ENCODE results near the gene SYT17. TPM values are rescaled to one million over a fixed set of nuclear protein-coding genes. Genes with fewer than 3 reads are reported as not detected.

Gene SYT17
- total RNA-seq, 1 donor from 2014 or later = 25.4 TPM

DNA sequence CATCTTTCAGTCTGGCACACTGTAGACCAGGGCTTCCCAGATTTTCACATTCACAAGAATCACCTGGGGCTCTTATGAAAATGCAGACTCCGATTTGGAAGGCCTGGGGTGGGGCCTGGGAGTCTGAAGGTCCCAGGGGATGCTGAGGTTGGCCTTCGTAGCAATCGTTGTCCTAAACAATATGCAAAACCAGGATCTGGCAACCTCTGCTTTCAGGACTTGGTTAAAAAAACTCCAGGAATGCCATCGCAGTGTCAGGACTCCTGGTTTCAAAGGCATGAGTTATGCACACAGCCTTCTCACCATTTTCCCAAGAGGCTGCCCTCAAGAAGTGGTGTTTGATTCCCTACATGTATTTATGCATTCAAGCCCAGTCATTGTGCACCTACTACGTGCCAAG is 124.1 kb downstream of the SYT17 start:
- H3K4me1 Mint-ChIP-seq = peaks cover 29% of the 10 kb centered on the region
- TF ChIP-seq, protein P1, sequence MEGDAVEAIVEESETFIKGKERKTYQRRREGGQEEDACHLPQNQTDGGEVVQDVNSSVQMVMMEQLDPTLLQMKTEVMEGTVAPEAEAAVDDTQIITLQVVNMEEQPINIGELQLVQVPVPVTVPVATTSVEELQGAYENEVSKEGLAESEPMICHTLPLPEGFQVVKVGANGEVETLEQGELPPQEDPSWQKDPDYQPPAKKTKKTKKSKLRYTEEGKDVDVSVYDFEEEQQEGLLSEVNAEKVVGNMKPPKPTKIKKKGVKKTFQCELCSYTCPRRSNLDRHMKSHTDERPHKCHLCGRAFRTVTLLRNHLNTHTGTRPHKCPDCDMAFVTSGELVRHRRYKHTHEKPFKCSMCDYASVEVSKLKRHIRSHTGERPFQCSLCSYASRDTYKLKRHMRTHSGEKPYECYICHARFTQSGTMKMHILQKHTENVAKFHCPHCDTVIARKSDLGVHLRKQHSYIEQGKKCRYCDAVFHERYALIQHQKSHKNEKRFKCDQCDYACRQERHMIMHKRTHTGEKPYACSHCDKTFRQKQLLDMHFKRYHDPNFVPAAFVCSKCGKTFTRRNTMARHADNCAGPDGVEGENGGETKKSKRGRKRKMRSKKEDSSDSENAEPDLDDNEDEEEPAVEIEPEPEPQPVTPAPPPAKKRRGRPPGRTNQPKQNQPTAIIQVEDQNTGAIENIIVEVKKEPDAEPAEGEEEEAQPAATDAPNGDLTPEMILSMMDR (IDR thresholded peaks at IDR 0.05) = no peak
- no peaks in the 10 kb centered on the region for H3K9me3 Mint-ChIP-seq
- DNase-seq (no peak), ATAC-seq (ENCODE audit: low read depth) (no peak)
- H3K36me3 Mint-ChIP-seq (ENCODE audit: low read depth) = no peaks in the 10 kb centered on the region
- intact Hi-C loops (cut with micrococcal nuclease) = loop anchor here (10.0 kb wide), 2 partner anchors 53 to 207 kb away; no protein-coding TSS in a partner anchor
- H3K27me3 Mint-ChIP-seq = peaks cover 2% of the 10 kb centered on the region
- H3K4me3 Mint-ChIP-seq = no peak overlapping the region
- ChIA-PET CTCF (no interaction called here), POLR2A (no interaction called here)
- H3K27ac Mint-ChIP-seq = no peak overlapping the region

DNA sequence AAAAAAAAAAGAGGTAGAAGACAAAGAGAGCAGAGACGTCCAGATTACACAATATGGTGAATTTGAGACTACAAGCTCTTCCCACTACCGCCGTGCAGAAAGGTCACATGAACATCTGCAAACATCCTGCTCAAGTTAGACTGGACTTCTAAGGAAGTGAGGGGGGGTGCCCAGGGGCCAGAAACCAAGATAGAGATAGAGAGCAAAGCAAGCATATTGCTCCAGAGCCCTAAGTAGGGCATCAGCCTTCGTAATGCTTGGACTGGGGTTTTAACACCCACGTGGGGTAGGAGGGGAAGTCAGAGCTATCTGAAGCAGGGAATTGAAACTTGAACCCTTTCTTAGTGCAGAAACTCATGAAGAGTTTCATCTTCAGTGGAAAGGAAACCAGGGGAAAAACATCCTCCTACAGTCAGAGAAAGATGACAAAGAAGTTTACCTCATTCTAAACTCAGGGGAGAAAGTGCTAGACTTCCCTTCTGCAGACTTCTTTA is 126.2 kb downstream of the SYT17 start:
- Mint-ChIP-seq H3K4me3 (peak overlapping the region; percentile 42), H3K36me3 (ENCODE audit: low read depth) (no peaks in the 10 kb centered on the region), H3K9me3 (no peaks in the 10 kb centered on the region), H3K27ac (peak overlapping the region; percentile 84), H3K4me1 (peaks cover 29% of the 10 kb centered on the region), H3K27me3 (peaks cover 7% of the 10 kb centered on the region)
- ATAC-seq (ENCODE audit: low read depth) = peak; percentile 88
- intact Hi-C loops (cut with micrococcal nuclease) = loop anchor here (1.0 to 10.0 kb wide), 3 partner anchors 51 to 209 kb away; no protein-coding TSS in a partner anchor
- TF ChIP-seq, protein P1 (IDR thresholded peaks at IDR 0.05) = no peak
- POLR2A ChIA-PET = interaction anchor here (1.0 to 1.6 kb wide), 2 partner anchors 81 to 83 kb away, joined by 6 to 10 read pairs; no protein-coding TSS in a partner anchor
- peak; percentile 18 for DNase-seq
- CTCF ChIA-PET = no interaction called here

DNA sequence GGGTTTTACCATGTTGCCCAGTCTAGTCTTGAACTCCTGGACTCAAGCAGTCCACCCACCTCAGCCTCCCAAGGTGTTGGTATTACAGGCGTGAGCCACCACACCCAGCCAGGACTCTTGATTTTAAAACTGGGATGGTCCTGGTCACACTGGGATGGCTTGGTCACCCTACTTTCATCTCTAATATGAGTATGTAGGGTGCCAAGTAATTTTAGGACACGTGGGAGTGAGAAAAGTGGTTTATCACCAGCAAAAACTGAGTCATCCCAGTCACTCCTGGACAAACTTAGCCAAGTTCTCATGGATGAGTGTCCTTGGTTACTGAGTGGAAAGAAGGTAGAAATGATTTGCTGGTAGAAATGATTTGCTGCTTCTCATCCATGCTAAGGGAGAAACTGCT is 127.4 kb downstream of the SYT17 start:
- DNase-seq (no peak), ATAC-seq (ENCODE audit: low read depth) (no peak)
- Mint-ChIP-seq H3K4me3 (no peak overlapping the region), H3K27ac (peak overlapping the region; percentile 84), H3K4me1 (peaks cover 29% of the 10 kb centered on the region), H3K9me3 (no peaks in the 10 kb centered on the region), H3K27me3 (peaks cover 5% of the 10 kb centered on the region), H3K36me3 (ENCODE audit: low read depth) (no peaks in the 10 kb centered on the region)
- TF ChIP-seq, protein P1 (IDR thresholded peaks at IDR 0.05) = no peak
- intact Hi-C loops (cut with micrococcal nuclease) = loop anchor here (10.0 kb wide), 2 partner anchors 49 to 211 kb away; no protein-coding TSS in a partner anchor
- POLR2A ChIA-PET = no interaction called here
- CTCF ChIA-PET = no interaction called here

DNA sequence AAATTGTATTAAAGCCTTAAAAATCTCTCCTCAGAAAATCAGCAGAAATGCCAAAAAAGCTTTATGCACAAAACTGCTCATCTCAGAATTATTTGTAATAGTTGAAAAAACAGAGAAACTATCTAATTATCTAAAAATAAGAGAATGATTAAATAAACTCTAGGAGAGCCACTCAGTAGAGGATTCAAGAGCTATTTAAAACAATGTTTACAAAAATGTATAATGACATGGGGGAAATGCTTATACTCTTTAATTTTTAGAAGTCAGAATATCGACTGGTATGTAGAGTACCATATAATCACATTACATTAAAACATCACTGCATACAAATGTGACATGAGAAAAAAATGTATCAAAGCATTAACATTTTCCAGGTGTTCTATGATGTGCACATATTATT is 129.4 kb downstream of the SYT17 start:
- intact Hi-C loops (cut with micrococcal nuclease) = loop anchor here (10.0 kb wide), 2 partner anchors 47 to 213 kb away; no protein-coding TSS in a partner anchor
- DNase-seq = no peak
- Mint-ChIP-seq H3K27me3 (peaks cover 4% of the 10 kb centered on the region), H3K9me3 (no peaks in the 10 kb centered on the region), H3K27ac (no peak overlapping the region), H3K4me1 (peaks cover 27% of the 10 kb centered on the region), H3K36me3 (ENCODE audit: low read depth) (no peaks in the 10 kb centered on the region), H3K4me3 (no peak overlapping the region)
- ChIA-PET POLR2A (no interaction called here), CTCF (no interaction called here)
- TF ChIP-seq, protein P1 (IDR thresholded peaks at IDR 0.05) = no peak
- no peak for ATAC-seq (ENCODE audit: low read depth)

DNA sequence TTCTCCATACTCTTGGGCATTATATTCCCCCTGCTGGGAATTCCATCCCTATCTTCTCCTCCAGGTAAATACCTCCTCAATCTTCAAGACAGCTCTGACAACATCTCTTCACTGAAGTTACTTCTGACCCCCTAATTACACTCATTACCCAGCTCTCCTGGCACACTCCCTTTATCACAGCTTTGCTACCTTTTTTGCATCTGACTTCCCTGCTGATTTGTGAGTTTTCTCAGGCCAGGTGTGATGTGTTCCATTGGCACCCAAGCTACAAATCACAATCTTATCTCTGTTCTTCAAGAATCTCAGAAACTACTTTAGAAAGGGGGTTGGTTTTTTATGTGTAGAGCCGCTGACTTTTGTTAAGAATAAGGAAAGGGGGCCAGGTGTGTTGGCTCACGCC is 131.5 kb downstream of the SYT17 start:
- TF ChIP-seq, protein P1 (IDR thresholded peaks at IDR 0.05) = no peak
- ATAC-seq (ENCODE audit: low read depth) = no peak
- Mint-ChIP-seq H3K4me1 (peaks cover 8% of the 10 kb centered on the region), H3K36me3 (ENCODE audit: low read depth) (no peaks in the 10 kb centered on the region), H3K4me3 (no peak overlapping the region), H3K27ac (no peak overlapping the region), H3K9me3 (no peaks in the 10 kb centered on the region), H3K27me3 (peaks cover 4% of the 10 kb centered on the region)
- no peak for DNase-seq
- intact Hi-C loops (cut with micrococcal nuclease) = loop anchor here (10.0 kb wide), 2 partner anchors 45 to 215 kb away; no protein-coding TSS in a partner anchor
- CTCF ChIA-PET = no interaction called here
- POLR2A ChIA-PET = interaction anchor here (0.9 kb wide), 1 partner anchor 89 kb away, joined by 3 read pairs; no protein-coding TSS in a partner anchor
